HL-60 (cell line): Measurements from ENCODE around the gene TMED4.
"Not testable (repeated sequence)": the region's sequence is repeated elsewhere in the genome, so short reads cannot be mapped to it uniquely, and the experiment has no call there.

Source experiments
- SPI1 ChIP-seq: IDR thresholded peaks from 2 replicates; pipeline ENCODE4 v1.6.1; 2012; ENCODE audit warnings: low read depth, mild to moderate bottlenecking, borderline replicate concordance
- TF ChIP-seq, protein P1 (sequence below): IDR thresholded peaks from one replicate; pipeline ENCODE4 v1.5.1; 2011; ENCODE audit warnings: low read length, control low read depth, inconsistent platforms; ENCODE audit not compliant: insufficient read depth
- TF ChIP-seq, protein P2 (sequence below): IDR thresholded peaks from 2 replicates; pipeline ENCODE4 v1.6.1; 2012; ENCODE audit warnings: low read depth; ENCODE audit not compliant: insufficient replicate concordance

DNA sequence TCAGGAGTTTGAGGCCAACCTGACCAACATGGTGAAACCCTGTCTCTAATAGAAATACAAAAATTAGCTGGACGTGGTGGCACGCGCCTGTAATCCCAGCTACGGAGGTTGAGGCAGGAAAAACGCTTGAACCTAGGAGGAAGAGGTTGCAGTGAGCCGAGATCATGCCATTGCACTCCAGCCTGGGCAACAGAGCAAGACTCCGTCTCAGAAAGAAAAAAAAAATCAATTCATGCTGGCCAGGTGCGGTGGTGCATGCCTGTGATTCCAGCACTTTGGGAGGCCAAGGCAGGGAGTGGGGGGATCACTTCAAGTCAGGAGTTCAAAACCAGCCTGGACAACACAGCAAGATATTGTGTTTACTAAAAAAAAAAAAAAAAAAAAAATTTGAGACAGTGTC lies 15.2 kb upstream of the TMED4 start:
- TF ChIP-seq, protein P1, sequence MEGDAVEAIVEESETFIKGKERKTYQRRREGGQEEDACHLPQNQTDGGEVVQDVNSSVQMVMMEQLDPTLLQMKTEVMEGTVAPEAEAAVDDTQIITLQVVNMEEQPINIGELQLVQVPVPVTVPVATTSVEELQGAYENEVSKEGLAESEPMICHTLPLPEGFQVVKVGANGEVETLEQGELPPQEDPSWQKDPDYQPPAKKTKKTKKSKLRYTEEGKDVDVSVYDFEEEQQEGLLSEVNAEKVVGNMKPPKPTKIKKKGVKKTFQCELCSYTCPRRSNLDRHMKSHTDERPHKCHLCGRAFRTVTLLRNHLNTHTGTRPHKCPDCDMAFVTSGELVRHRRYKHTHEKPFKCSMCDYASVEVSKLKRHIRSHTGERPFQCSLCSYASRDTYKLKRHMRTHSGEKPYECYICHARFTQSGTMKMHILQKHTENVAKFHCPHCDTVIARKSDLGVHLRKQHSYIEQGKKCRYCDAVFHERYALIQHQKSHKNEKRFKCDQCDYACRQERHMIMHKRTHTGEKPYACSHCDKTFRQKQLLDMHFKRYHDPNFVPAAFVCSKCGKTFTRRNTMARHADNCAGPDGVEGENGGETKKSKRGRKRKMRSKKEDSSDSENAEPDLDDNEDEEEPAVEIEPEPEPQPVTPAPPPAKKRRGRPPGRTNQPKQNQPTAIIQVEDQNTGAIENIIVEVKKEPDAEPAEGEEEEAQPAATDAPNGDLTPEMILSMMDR, result not testable (repeated sequence)
- TF ChIP-seq SPI1, result not testable (repeated sequence)
- TF ChIP-seq, protein P2, sequence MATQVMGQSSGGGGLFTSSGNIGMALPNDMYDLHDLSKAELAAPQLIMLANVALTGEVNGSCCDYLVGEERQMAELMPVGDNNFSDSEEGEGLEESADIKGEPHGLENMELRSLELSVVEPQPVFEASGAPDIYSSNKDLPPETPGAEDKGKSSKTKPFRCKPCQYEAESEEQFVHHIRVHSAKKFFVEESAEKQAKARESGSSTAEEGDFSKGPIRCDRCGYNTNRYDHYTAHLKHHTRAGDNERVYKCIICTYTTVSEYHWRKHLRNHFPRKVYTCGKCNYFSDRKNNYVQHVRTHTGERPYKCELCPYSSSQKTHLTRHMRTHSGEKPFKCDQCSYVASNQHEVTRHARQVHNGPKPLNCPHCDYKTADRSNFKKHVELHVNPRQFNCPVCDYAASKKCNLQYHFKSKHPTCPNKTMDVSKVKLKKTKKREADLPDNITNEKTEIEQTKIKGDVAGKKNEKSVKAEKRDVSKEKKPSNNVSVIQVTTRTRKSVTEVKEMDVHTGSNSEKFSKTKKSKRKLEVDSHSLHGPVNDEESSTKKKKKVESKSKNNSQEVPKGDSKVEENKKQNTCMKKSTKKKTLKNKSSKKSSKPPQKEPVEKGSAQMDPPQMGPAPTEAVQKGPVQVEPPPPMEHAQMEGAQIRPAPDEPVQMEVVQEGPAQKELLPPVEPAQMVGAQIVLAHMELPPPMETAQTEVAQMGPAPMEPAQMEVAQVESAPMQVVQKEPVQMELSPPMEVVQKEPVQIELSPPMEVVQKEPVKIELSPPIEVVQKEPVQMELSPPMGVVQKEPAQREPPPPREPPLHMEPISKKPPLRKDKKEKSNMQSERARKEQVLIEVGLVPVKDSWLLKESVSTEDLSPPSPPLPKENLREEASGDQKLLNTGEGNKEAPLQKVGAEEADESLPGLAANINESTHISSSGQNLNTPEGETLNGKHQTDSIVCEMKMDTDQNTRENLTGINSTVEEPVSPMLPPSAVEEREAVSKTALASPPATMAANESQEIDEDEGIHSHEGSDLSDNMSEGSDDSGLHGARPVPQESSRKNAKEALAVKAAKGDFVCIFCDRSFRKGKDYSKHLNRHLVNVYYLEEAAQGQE, result not testable (repeated sequence)
